Astrocyte of the cerebellum (primary cell): ENCODE results near the gene FAM89B.

Source experiments
- DNase-seq: peaks from one replicate; pipeline ENCODE4 v3.0.0-alpha.2; 2011; ENCODE audit warnings: low read depth
- H3K4me3 ChIP-seq: 2 replicates; pipeline ENCODE4 v1.5.1; 2011; ENCODE audit warnings: mild to moderate bottlenecking, low read depth, low read length, moderate library complexity
- CTCF ChIP-seq: IDR thresholded peaks from 2 replicates; pipeline ENCODE4 v1.5.1; 2012; ENCODE audit warnings: low read length, low read depth, moderate library complexity, mild to moderate bottlenecking; ENCODE audit errors: missing control alignments
- in situ Hi-C: cut with HindIII; loops from 2 replicates; pipeline ENCODE4 v1.10.0; 2017; ENCODE audit warnings: low sequenced_read_pairs

FAM89B gene

GRCh38 chr11:65596520-65596919 lies 24.2 kb downstream of the FAM89B start:
- no peak for DNase-seq
- no peak for TF ChIP-seq CTCF
- no peak overlapping the region for H3K4me3 ChIP-seq
- in situ Hi-C loops = no loop called here

- in situ Hi-C loops = no loop called here
- no peak for DNase-seq
- no peak for TF ChIP-seq CTCF
- H3K4me3 ChIP-seq = no peak overlapping the region
Observed at GRCh38 chr11:65598258-65598699, 25.9 kb downstream of the FAM89B start.

- no peak for TF ChIP-seq CTCF
- no peak for DNase-seq
- no peak overlapping the region for H3K4me3 ChIP-seq
- in situ Hi-C loops = no loop called here
Observed at GRCh38 chr11:65599216-65599954, 27.0 kb downstream of the FAM89B start.

GRCh38 chr11:65599955-65600246 lies 27.6 kb downstream of the FAM89B start:
- in situ Hi-C loops = no loop called here
- H3K4me3 ChIP-seq = no peak overlapping the region
- no peak for TF ChIP-seq CTCF
- DNase-seq = no peak

GRCh38 chr11:65604258-65604657 lies 31.9 kb downstream of the FAM89B start:
- H3K4me3 ChIP-seq = no peak overlapping the region
- no peak for TF ChIP-seq CTCF
- no peak for DNase-seq
- in situ Hi-C loops = no loop called here

- peak overlapping the region; percentile 14 for H3K4me3 ChIP-seq
- no peak for TF ChIP-seq CTCF
- in situ Hi-C loops = no loop called here
- DNase-seq = peak; percentile 89
Observed at GRCh38 chr11:65606876-65607613, 34.7 kb downstream of the FAM89B start.
